ENCODE results near the gene SLC27A3.
"Not testable (repeated sequence)": the region's sequence is repeated elsewhere in the genome, so short reads cannot be mapped to it uniquely, and the experiment has no call there.

Gene SLC27A3

DNA sequence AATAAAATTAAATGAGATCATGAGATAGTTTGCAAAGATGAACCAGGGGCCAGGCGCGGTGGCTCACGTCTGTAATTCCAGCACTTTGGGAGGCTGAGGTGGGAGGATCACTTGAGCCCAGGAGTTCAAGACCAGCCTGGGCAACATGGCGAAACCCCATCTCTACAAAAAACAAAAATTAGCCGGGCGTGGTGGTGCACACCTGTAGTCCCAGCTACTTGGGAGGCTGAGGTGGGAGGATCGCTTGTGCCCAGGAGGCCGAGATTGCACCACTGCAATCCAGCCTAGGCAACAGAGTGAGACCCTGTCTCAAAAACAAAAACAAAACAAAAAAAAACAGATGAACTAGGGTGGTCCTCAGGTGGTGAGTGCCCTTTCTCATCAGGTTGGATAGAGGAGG lies 7.4 kb downstream of the SLC27A3 start:
- DNase-seq: not testable (repeated sequence)

DNA sequence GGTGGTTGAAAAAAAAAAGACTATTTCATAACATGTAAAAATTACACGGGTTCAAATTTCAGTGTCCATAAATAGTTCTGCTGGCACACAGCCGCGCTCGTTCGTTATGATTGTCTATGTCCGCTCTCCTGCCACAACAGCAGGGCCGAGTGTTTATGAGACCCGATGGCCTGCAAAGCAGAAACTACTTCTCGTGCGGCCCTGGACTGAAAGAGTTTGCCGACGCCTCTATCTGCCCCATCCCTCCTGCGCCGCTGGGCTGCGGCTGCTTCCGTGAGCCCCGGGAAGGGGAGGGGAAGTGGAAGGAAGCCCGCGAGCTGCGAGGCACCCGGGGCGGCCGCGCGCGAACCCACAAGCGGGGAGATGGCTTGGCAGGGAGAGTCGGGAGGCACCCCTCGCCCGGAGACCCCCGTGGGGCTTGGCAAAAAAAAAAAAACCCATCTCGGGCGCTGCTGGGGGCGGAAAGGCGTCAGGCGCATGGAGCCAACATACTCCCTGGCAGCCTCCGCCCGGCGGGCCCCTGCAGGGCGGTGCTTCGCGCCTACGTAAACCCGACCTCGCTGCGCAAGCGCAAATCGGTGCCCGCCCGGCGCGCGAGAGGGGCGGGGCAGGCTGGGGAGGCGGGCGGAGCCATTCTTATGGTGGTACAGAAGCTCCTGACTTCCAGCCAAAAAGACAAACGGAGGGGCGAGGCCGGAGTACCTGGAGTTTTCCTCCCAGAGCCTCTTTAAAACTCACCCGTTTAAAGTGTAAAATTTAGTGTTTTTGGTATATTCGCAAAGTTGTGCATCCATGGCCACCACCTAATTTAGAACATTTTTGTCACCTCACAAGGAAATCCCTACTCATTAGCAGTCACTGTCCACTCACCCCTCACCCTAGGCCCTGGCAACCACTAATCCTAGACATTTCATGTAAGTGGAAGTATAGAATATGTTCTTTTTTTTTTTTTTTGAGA lies 8.3 kb downstream of the SLC27A3 start:
- DNase-seq: peak; percentile 92 to 93

DNA sequence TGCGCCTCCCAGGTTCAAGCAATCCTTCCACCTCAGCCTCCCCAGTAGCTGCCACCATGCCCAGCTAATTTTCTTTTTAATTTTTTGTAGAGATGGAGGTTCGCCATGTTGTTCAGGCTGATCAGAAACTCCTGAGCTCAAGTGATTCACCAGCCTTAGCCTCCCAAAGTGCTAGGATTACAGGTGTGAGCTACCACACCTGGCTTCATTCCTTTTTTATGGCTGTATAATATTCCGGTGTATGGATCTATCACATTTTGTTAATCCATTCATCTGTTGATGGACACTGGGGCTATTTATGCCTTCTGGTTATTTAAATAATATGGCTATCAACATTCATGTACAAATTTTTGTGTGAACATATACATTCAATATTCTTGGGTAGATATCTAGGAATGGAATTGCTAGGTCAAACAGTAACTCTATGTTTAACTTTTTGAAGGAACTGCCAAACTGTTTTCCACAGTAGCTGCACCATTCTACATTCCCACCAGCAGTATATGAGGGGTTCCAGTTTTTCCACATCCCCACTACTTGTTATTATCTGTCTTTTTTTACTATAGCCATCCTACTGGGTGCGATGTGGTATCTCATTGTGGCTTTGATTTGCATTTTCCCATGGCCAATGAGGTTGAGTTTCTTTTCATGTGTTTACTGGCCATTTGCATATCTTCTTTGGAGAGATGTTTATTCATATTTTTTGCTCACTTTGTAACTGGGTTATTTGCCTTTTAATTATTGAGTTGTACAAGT lies 11.0 kb downstream of the SLC27A3 start:
- DNase-seq: no peak

DNA sequence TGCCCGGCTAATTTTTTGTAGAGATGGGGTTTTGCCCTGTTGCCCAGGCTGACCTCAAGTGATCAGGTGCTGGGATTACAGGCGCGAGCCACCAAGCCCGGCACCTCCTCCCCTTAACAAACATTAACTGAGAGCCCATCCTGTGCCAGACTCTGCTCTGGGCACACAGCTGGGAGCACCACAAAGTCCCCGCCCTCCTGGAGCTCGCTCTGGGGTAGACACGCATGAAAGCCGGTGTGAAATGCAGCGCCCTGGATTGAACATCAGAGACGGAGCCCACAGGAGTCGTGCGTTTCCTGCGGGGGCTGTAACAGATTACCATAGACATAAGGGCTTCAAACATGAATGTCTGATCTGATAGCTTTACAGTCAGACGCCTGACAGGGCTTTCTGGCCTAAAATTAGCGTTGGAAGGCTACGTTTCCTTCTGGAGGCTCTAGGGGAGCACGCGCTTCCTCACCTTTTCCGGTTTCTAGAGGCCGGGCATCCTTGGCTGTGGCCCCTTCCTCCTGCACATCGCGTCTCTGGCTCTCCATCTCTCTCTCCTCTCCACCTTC lies 14.3 kb downstream of the SLC27A3 start:
- peak in 1 of 2 donors; percentile 15 for DNase-seq

DNA sequence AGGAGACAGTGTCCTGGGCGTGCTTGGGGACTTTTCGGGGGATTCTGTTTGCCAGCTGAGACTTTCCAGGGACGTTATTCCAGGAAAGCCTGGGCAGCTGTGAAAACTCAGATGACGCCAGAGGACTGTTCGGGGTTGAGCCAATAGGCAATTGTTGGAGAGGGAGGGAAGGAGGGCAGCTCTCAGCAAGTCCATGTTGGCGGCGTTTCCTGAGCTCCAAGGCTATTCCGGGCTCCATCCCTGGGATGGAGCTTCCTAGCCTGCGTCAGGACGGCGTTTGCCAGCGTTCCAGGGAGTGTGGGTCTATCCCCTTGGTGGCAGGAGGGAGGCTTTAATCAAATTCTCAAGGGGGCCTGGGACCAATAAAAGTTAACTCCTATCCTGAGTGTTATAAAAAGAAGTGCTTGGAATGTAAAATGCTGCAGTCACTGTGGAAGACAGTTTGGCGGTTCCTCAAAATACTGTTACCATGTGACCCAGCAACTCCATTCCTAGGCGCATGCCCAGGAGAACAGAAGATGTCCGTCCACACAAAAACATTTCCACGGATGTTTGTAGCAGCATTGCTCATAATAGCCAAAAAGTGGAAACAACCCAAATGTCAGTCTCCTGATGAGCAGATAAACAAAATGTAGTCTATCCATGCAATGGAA lies 15.2 kb downstream of the SLC27A3 start:
- no peak for DNase-seq

DNA sequence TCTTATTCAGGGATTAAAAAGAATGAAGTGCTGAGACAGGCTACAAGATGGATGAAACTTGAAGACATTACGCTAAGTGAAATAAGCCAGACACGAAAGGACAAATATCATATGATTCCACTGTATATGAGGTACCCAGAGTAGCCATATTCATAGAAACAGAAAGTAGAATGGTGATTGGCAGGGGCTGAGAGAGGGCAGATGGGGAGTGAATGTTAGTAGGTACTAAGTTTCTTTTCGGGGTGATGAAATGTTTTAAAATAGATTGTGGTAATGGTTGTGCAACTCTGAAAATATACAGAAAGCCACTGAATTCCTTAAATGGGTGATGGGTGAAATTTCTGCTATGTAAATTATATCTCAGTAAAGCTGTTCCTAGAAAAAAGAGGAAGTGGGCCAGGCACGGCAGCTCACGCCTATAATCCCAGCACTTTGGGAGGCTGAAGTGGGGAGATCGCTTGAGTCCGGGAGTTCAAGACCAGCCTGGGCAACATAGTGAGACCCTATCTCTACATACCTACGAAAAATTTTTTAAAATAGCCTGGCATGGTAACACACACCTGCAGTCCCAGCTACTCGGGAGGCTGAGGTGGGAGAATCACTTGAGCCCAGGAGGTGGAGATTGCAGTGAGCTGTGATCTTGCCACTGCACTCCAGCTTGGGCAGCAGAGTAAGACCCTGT lies 15.9 kb downstream of the SLC27A3 start:
- no peak for DNase-seq

DNA sequence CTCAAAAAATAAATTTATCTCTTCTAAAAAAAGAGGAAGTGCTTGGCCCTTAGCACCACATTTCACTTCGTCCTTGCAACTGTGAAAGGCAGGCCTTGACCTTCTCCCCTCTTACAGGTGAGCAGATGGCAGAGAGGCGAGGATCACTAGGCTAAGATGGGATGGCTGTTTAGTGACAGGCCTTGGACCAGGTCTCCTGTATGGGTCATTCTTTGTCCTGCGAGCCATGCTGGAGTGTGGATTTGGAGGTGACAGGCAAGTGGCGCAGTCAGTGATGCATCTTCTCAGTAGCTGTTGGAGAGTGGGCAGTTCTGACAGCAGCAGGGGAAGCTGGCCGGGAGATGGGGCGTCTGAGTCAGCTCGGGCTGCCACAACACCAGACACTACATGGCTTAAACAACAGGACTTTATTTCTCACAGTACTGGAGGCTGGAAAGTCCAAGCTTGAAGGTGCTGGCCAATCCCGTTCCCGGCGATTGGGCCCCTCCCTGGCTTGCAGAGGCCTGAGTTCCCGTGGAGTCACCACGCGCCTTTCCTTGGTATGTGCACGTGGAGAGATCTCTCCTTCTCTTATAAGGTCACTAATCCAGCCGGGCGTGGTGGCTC lies 16.5 kb downstream of the SLC27A3 start:
- DNase-seq: no peak

DNA sequence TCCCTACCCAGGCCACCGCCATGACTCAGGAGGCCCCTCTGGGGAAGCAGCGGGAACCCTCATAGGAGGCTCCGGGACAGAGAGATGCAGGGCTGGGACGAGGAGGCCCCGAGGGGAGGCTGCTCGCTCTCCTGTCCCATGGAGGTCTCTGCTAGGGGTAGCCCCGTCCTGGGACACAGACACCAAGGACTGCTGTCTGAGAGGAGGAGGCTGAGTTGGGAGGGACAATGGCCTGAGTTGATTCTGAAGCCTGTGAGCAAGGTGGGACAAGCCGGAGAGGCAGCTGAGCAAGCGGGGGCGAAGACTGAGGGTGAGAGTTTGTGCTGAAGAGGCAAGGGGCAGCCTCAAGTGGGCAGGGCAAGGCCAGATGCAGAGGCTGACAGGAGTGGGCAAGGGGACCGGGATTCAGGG lies 17.4 kb downstream of the SLC27A3 start:
- DNase-seq: no peak

DNA sequence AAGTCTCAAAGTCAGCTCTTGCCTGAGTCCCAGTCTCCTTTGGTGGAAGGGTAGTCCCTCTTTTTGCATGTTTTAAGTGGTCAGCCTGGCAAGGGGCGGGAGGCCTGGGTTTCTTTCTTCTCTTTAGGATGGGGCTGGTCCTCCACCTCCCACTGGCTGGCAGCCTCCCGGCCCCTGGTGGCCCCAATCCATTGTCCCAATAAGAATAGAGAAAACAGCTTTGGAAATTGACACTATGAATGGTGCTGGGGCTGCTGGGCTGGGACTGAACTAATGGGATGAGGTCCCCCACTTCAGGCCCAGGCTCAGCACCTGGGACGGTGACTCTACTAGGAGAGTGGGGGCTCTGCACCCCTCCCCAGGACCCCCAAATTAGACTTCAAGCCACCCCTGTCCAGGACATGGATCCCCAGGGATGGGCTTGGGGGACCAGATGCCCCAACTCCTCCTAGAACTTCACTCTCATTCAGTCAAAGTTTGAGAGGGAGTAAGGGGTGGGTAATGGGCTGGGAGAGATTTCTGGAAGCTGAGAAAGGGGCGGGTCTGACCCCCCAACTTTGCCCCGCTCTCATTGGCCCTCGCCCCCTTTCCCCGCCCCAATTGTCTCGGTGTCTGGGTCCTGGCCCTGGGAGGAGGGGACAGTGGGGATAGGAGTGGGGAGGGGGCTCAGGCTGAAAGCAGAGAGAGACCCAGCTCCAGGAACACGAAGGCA lies 18.2 kb downstream of the SLC27A3 start:
- DNase-seq: no peak

DNA sequence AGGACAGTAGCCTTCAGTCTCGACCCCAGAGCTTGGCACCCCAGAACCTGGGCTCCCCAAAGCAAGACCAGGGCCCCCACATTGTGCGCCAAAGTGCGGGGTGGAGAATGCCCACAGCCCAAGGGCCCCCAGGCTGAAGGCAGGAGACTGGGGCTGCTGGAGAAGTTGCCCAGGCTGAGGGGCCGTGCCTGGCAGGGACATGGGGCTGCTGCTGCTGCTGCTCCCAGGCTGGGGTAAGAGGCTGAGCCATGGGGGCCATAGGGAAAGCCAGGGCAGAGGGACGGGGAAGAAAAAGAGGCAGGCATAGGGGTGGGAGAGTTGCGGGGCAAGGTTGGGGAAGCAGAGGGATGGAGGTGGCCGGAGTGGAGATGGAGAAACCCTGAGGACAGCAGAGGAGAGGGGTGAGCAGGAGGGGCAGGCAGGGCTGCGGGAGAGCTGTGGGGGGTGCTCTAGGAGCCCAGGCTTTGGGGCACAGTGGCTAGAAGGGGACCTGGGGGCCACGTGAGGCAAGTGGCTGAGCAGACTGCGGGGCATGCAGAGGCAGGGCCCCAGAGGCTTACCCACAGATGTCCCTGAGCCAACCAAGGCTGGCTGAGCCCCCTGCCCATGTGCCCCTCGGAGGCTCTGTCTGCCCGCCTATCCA lies 18.9 kb downstream of the SLC27A3 start:
- DNase-seq: no peak

DNA sequence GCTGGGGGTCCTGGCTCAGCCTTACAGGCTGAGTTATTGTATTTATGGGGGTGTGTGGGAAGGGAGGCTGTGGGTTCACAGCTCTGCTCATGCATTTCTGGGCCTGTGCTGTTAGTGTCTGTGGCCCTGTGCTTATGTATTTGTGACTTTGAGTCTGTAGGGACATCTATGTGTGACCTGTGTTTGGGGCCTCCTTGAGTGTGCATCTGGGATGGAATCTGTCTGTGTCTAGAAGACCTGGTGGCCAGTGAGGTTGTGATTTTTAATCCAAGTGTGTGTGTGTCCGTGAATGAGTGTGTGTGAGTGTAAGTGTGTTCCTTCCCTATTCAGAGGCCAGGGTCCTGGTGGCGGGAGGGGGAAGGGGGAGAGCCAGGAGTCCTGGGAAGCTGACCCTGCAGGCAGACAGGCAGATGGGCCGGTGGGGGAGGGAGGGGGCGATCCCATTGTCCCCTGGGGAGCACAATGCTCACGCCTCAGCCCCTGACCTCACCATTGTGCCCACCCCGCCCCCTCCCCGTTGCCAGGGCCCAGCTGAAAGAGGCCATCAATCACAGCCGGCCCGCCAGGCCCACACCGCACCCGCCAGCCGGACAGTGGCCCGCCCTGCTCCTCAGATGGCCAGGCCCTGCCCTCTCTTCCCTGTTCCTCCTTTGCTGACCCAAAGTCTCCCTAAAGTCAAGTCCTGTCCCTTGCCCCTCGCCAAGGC lies 19.6 kb downstream of the SLC27A3 start:
- DNase-seq: no peak

DNA sequence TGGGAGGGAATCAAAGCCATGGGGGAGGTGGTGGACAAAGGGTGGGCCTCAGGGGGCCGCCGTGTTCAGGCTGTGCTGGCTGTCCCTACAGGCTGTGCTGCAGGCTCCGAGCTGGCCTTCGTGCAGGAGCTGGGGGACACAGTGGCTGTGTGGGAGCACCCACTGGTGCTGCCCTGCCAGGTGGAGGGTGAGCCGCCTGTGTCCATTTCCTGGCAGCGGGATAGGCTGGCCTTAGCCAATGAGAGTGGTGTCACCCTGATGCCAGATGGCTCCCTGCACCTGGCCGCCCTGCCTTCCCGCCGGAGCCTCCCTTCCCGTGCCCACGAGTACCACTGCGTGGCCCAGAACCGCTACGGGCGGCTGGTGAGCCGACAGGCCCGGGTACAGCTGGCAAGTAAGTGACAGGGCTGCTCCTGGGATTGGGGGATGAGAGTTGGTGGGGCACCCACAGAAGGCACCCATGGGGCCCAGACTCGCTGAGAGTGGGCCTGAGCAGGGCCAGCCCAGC lies 20.2 kb downstream of the SLC27A3 start:
- no peak for DNase-seq

DNA sequence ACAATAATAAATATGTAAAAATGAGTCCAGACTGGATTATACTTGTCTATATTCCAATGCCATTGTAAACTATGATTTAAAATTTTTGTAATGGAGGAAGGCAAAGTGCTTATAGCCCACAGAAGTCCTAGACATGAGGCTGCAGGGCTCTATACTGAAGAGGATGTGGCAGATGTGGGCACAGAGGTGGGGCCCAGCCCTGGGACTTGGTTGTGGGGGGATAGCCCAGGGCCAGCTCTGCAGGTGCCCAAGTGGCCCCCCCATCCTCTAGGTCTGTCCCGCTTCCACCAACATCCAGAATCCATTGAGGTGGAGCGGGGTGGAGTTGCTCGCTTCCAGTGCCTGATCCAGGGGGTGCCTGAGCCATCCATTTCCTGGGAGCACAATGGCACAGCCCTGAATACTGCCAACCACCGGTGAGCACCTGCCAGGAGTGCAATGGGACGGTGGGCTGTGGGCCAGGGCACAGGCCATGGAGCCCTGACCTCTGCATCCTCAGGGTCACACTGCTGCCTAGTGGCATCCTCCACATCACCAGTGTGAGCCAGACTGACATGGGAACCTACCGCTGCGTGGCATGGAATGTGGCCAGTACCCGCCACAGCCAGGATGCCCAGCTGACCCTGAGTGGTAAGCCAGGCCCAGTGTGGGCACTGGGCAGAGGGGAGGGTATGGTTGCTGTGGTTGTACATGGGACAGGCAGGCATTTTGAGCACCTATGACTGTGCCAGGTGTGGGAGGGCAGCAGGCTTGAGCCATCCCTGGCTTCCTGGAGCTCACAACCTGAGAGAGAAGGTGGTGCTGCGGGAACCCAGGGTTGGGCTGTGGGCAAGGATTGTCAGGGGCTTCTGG lies 21.0 kb downstream of the SLC27A3 start:
- no peak for DNase-seq

DNA sequence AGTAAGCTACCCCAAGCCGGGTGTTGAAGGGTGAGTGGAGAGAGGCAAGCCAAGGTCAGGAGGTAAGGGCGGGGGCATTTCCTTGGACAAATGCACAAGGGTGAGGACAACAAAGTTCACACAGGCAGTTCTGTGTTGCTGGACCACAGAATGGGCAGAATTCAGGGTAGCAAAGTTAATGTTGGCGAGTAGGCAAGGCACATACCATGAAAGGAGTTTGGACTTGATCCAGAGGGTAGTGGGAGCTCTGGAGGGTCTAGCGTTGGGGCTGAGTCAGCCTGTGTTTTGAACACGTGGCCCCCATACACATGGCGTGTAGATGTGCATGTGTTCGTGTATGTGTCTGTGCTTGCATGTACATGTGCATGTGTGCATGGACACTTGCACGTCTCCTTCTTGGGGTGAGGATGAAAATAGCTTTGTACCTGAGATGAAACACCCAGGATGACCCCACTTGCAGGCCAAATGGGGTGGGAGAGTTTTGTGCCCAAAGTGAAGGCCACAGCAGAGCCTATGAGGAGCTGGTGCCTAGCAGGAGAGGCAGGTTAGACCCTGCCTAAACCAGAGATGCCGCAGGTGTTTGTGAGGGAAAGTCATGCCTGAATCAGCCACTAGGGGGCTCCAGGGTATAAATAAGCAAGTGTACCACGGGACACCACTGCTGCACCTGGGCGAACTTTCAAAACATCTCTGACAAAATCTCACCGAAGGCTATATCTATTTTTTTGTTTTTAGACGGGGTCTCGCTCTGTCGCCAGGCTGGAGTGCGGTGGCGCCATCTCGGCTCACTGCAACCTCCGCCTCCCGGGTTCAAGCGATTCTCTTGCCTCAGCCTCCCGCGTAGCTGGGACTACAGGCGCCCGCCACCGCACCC lies 21.8 kb downstream of the SLC27A3 start:
- DNase-seq: peak; percentile 87 to 89

DNA sequence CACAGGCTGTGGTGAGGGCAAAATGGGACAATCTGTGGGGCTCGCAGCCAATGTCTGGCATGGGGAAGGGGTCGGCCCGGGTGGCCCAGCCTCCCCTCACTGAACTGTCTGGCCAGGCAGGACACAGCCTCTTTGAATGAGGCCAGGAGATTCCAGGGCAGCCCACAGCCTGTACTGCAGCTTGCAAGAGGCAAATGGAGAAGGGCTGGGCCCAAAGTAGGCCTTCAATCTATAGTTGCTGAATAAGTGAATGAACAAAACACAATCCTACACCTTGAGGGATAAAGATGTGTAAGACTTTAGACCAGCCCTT lies 23.2 kb downstream of the SLC27A3 start:
- DNase-seq: no peak

DNA sequence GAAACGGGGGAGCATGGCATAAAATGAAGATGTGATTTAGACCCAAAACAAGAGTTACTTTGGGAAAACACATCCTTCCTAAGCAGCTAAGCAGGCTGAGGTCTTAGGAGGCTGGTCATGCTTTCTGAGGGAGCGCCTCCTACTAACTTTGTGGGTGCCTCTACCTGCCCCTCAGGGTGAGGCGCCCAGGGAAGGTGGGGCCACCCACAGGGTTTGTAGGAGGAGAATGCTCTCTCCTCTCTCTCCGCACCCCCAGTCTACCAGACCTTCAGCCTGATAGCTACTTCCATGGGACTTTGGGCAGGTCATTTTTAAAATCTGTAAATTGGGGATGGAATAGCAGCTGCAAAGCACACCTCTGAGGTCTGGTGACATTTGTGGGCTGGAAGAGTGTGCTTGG lies 23.8 kb downstream of the SLC27A3 start:
- no peak for DNase-seq

DNA sequence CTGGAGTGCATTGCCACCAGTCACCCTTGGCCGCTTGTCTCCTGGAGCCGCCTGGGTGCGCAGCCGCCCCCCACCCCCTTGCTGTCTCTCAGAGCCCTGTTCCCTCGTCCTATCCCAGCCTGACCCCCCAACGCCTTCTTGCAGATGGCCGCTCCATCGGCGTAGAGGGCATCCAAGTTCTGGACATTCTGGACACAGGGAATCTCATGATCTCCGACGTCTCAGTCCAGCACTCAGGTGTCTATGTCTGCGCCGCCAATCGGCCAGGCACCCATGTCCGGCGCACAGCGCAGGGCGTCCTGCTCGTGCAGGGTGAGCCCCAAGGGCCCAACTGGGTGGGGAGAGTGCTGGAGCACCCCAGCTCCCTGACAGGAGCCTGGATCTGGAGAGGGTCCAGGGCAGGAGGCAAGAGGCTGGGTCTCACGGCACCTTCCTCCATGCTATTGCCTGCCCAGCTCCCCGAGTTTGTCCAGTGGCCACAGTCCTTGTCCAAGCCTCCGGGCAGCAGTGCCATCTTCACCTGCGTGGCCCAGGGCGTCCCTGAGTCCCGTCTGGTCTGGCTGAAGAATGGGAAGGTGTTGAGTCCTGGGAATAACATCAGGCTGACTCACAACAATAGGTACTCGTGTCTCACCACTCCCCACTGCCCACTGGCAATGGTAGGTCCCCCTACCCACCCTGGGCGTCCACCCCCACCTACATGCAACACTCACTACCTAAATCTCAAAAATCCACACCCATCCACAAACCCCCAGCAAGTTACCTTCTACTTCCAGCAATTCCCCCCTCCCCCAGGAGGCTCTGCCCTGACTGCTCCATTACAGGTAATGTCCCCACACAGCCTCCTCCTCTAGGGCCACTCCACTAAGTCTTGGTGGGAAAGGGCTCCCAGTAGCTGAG lies 24.6 kb downstream of the SLC27A3 start:
- no peak for DNase-seq

Measured in stimulated activated CD4-positive, alpha-beta T cell treated with anti-CD3 and anti-CD28 coated beads, Interleukin-2, amount 100 ng/mL, for 24 hours (primary cell).